K562 (cell line): ENCODE data around the gene RASL12. TPM values are rescaled to one million over a fixed set of nuclear protein-coding genes. Genes with fewer than 3 reads are reported as not detected.

ENCODE experiments used
- BDP1 ChIP-seq: IDR thresholded peaks from 3 replicates; pipeline ENCODE4 v1.6.1; 2011; ENCODE audit not compliant: insufficient read length, insufficient read depth
- DNMT1 ChIP-seq: fragments of 450-650 bp; IDR thresholded peaks from 2 replicates; pipeline ENCODE4 v1.6.1; 2016; ENCODE audit warnings: antibody characterized with exemption, mild to moderate bottlenecking
- E2F6 ChIP-seq, 2 experiments: IDR thresholded peaks; 2 replicates each; pipeline ENCODE4 v1.6.1; 2011; ENCODE audit warnings: borderline replicate concordance in 1 of 2, control low read depth in 1 of 2, low read depth in 1 of 2, low read length in 1 of 2, mild to moderate bottlenecking in 1 of 2, mixed read lengths in 1 of 2, moderate library complexity in 1 of 2; ENCODE audit not compliant: insufficient read depth in 1 of 2, insufficient read length in 1 of 2, poor library complexity in 1 of 2, severe bottlenecking in 1 of 2; ENCODE audit errors: extremely low read depth in 1 of 2
- EP400 ChIP-seq: fragments of 450-650 bp; IDR thresholded peaks from 2 replicates; pipeline ENCODE4 v1.6.1; 2017; ENCODE audit warnings: antibody characterized with exemption, mild to moderate bottlenecking, moderate library complexity
- LCOR ChIP-seq: sonication (generic); formaldehyde crosslinking; IDR thresholded peaks from 2 replicates; pipeline ENCODE4 v1.8.0; 2022; ENCODE audit warnings: mild to moderate bottlenecking, missing genetic modification reagents
- NR4A1 ChIP-seq, 2 experiments: fragments of 250-450 bp in 1 of 2; fragments of 450-650 bp in 1 of 2; sonication (Bioruptor Pico) in 1 of 2; IDR thresholded peaks; 2 replicates each; pipeline versions ENCODE4 v1.4.0 to v1.6.1; 2016 to 2020; ENCODE audit warnings: mild to moderate bottlenecking in 2 of 2, missing compliant biosample characterization in 1 of 2, missing genetic modification characterization in 1 of 2, moderate library complexity in 1 of 2
- RB1 ChIP-seq: fragments of 450-650 bp; IDR thresholded peaks from 2 replicates; pipeline ENCODE4 v1.6.1; 2017; ENCODE audit warnings: low read depth, mild to moderate bottlenecking
- RBFOX2 ChIP-seq: fragments of 200-400 bp; formaldehyde crosslinking; IDR thresholded peaks from 2 replicates; pipeline ENCODE4 v1.6.1; 2017; ENCODE audit warnings: low read depth, mild to moderate bottlenecking, low read length, moderate library complexity
- REST ChIP-seq, 2 experiments: fragments of 450-650 bp; formaldehyde crosslinking in 1 of 2; IDR thresholded peaks; 2 replicates each; pipeline versions ENCODE4 v1.4.0 to v1.6.1; 2014 to 2020; ENCODE audit warnings: mild to moderate bottlenecking in 2 of 2, borderline replicate concordance in 1 of 2, low read depth in 1 of 2
- TAF1 ChIP-seq: IDR thresholded peaks from 2 replicates; pipeline ENCODE4 v1.6.1; 2011; ENCODE audit warnings: mild to moderate bottlenecking, low read length, moderate library complexity; ENCODE audit not compliant: insufficient read depth, control insufficient read depth, severe bottlenecking; ENCODE audit errors: extremely low read depth
- ZBTB2 ChIP-seq: fragments of 450-650 bp; IDR thresholded peaks from 2 replicates; pipeline ENCODE4 v1.6.1; 2016; ENCODE audit warnings: antibody characterized with exemption
- ZBTB7A ChIP-seq: IDR thresholded peaks from 2 replicates; pipeline ENCODE4 v1.6.1; 2011; ENCODE audit warnings: low read depth, mild to moderate bottlenecking, low read length, moderate library complexity, borderline replicate concordance; ENCODE audit not compliant: control insufficient read depth
- ZFX ChIP-seq: sonication (generic); formaldehyde crosslinking; IDR thresholded peaks from 2 replicates; pipeline ENCODE4 v1.8.0; 2022; ENCODE audit warnings: mild to moderate bottlenecking, missing genetic modification reagents, moderate library complexity
- ZNF263 ChIP-seq: sonication (generic); formaldehyde crosslinking; IDR thresholded peaks from 2 replicates; pipeline ENCODE4 v1.8.0; 2022; ENCODE audit warnings: mild to moderate bottlenecking, missing genetic modification reagents, borderline replicate concordance
- polyA plus RNA-seq, 8 experiments: library from polyadenylated mRNA; depleted of rRNA in 4 of 8; stranded (reverse) in 5 of 8; unstranded in 3 of 8; fragments of >200 nt; fragmentation: Nextera tagmentation in 2 of 8; fragmentation: Illumina TruSeq in 1 of 8; extraction: Ambion mirVana in 2 of 8; extraction: Trizol in 1 of 8; gene quantifications; 2 replicates each; pipeline versions ENCODE4 v1.2.1 to v1.2.3, GENCODE V29; 2011 to 2014; ENCODE audit warnings: inconsistent platforms in 1 of 8, missing spikeins in 1 of 8
- total RNA-seq, 7 experiments: library from RNA; depleted of rRNA in 6 of 7; stranded (reverse); fragments of >200 nt in 6 of 7; fragmentation: Illumina TruSeq in 2 of 7; extraction: Trizol in 2 of 7; gene quantifications; 2 replicates each; pipeline versions ENCODE4 v1.2.1 to v1.2.3, GENCODE V29; 2011 to 2021; ENCODE audit warnings: low replicate concordance in 1 of 7

The RASL12 gene
- total and polyA plus RNA-seq, 9 of the 15 experiments (the other 6 are each of a cell fraction or from before 2014, with no cell fraction given), result not detected

GRCh38 chr15:65028921-65029735, 38.7 kb downstream of the RASL12 start, which contains the start of gene MTFMT (continued):
- TF ChIP-seq REST (IDR thresholded peaks at IDR 0.05; ENCODE audit: borderline replicate concordance) (no peak), REST (CRISPR knock-in tag; IDR thresholded peaks at IDR 0.05; ENCODE audit: low read depth) (peak; percentile 59; the same call in 1 of the 2 replicates), RB1 (peak; percentile 82), ZNF263 (CRISPR knock-in tag) (peak; percentile 95), NR4A1 (CRISPR knock-in tag; IDR thresholded peaks at IDR 0.05) (no peak), NR4A1 (tag; IDR thresholded peaks at IDR 0.05) (0 out of 2 replicates have a peak, but pooled peaks have one; percentile 22), DNMT1 (no peak), RBFOX2 (peak; percentile 85), LCOR (0 out of 2 replicates have a peak, but pooled peaks have one; percentile 22), ZBTB7A (peak; percentile 58; the same call in 1 of the 2 replicates), EP400 (peak; percentile 58; the same call in 1 of the 2 replicates), BDP1 (no peak), E2F6 (IDR thresholded peaks at IDR 0.05; ENCODE audit: borderline replicate concordance in 1 of 2, extremely low read depth in 1 of 2, insufficient read depth in 1 of 2, insufficient read length in 1 of 2, low read depth in 1 of 2, low read length in 1 of 2, poor library complexity in 1 of 2, severe bottlenecking in 1 of 2) (peak in 1 of 2 experiments; percentile 28), TAF1 (peak; percentile 57), ZFX (peak; percentile 94), ZBTB2 (peak; percentile 23; the same call in 1 of the 2 replicates)
